HepG2 (cell line): ENCODE results near the gene AGR3. TPM values are rescaled to one million over a fixed set of nuclear protein-coding genes. Genes with fewer than 3 reads are reported as not detected.

Experiments
- ATAC-seq: fragments of 200-7000 bp; cut with Tn5 transposase; 3 replicates; pipeline ENCODE4 v1.9.1; 2020; ENCODE audit warnings: mild to moderate bottlenecking, moderate library complexity
- BruUV-seq: library from RNA; stranded (reverse); fragments of 400-500 nt; replicated peaks from 2 replicates; lab custom pipeline; 2021; lab: Mats Ljungman, UMichigan
- CTCF ChIA-PET: fragments of 300-600 bp; formaldehyde crosslinking; extraction: SDS; loops from one replicate; lab custom pipeline; 2021; ENCODE audit warnings: low total read pairs, inconsistent platforms, low intra/inter-chr PET ratio; lab: Yijun Ruan, JAX
- POLR2A ChIA-PET: fragments of 350-600 bp; sonication (Branson Sonifier 250); formaldehyde crosslinking; loops from one replicate; lab custom pipeline; 2020; ENCODE audit warnings: antibody characterized with exemption, inconsistent platforms; lab: Yijun Ruan, JAX
- DNase-seq: peaks from one replicate; pipeline ENCODE4 v3.0.0-alpha.2; 2015; ENCODE audit warnings: low spot score
- FAIRE-seq: peaks from 3 replicates; lab custom pipeline; 2011; peaks lifted over from hg19 to GRCh38; lab: Jason Lieb, UNC
- H2AFZ ChIP-seq: one replicate; pipeline ENCODE4 v1.6.1; 2011; ENCODE audit warnings: low read length, inconsistent platforms
- H3K27ac ChIP-seq: fragments of 300-600 bp; 3 replicates; pipeline ENCODE4 v1.8.0; 2011; ENCODE audit warnings: mixed run types, mild to moderate bottlenecking, mixed read lengths, low read length, inconsistent platforms; ENCODE audit not compliant: insufficient read depth; ENCODE audit errors: extremely low read length
- H3K27me3 ChIP-seq, 2 experiments: fragments of 200-600 bp in 1 of 2; 2 replicates in 1 of 2; 3 replicates in 1 of 2; pipeline versions ENCODE4 v1.6.0 to v1.8.0; 2011; ENCODE audit warnings: low read length in 2 of 2, mild to moderate bottlenecking in 2 of 2, moderate library complexity in 2 of 2, inconsistent platforms in 1 of 2; ENCODE audit not compliant: insufficient read depth in 2 of 2, control insufficient read depth in 1 of 2
- H3K36me3 ChIP-seq, 2 experiments: fragments of 200-600 bp in 1 of 2; replicated peaks in 1 of 2; 2 replicates in 1 of 2; 3 replicates in 1 of 2; pipeline versions ENCODE4 v1.5.1 to v1.8.0; 2011; ENCODE audit warnings: low read length in 2 of 2, inconsistent platforms in 1 of 2; ENCODE audit not compliant: insufficient read depth in 2 of 2, control insufficient read depth in 1 of 2
- H3K4me1 ChIP-seq: 2 replicates; pipeline ENCODE4 v1.5.1; 2012; ENCODE audit warnings: low read length, inconsistent platforms; ENCODE audit not compliant: insufficient read depth
- H3K4me2 ChIP-seq: 2 replicates; pipeline ENCODE4 v1.6.0; 2011; ENCODE audit warnings: low read depth, low read length, inconsistent platforms
- H3K4me3 ChIP-seq, 3 experiments: fragments of 200-600 bp in 1 of 3; sonication (generic), shearing (Covaris generic) in 1 of 3; replicated peaks in 1 of 3; 2 replicates each; pipeline ENCODE4 v1.5.1; 2011 to 2016; ENCODE audit warnings: low read length in 3 of 3, inconsistent platforms in 2 of 3, low read depth in 2 of 3, mild to moderate bottlenecking in 2 of 3, control low read depth in 1 of 3, mixed read lengths in 1 of 3; ENCODE audit not compliant: insufficient read depth in 1 of 3
- H3K79me2 ChIP-seq: one replicate; pipeline ENCODE4 v1.6.1; 2011; ENCODE audit warnings: low read length, inconsistent platforms; ENCODE audit not compliant: insufficient read depth
- H3K9ac ChIP-seq: 2 replicates; pipeline ENCODE4 v1.6.0; 2011; ENCODE audit warnings: mild to moderate bottlenecking, low read depth, low read length, inconsistent platforms; ENCODE audit not compliant: insufficient read depth
- H3K9me3 ChIP-seq: 2 replicates; pipeline ENCODE4 v1.5.1; 2012; ENCODE audit warnings: mild to moderate bottlenecking, low read length
- H4K20me1 ChIP-seq: 2 replicates; pipeline ENCODE4 v1.6.0; 2011; ENCODE audit warnings: inconsistent platforms, mild to moderate bottlenecking, low read length, moderate library complexity; ENCODE audit not compliant: insufficient read depth
- ATF1 ChIP-seq: IDR thresholded peaks from 2 replicates; pipeline ENCODE4 v1.6.1; 2016; ENCODE audit warnings: mild to moderate bottlenecking, control low read depth
- CBX5 ChIP-seq: sonication (generic); formaldehyde crosslinking; IDR thresholded peaks from 2 replicates; pipeline ENCODE4 v1.4.0; 2020; ENCODE audit warnings: missing genetic modification reagents, borderline replicate concordance
- FOSL2 ChIP-seq: sonication (generic); formaldehyde crosslinking; IDR thresholded peaks from 2 replicates; pipeline ENCODE4 v1.4.0; 2020; ENCODE audit warnings: missing genetic modification reagents
- RNF2 ChIP-seq: fragments of 450-650 bp; conservative IDR thresholded peaks from 2 replicates; pipeline ENCODE4 v1.6.1; 2016; ENCODE audit warnings: low read depth
- SIX4 ChIP-seq: sonication (generic); formaldehyde crosslinking; IDR thresholded peaks from 2 replicates; pipeline ENCODE4 v1.4.0; 2020; ENCODE audit warnings: missing genetic modification reagents
- ZIK1 ChIP-seq: sonication (generic); formaldehyde crosslinking; IDR thresholded peaks from 2 replicates; pipeline ENCODE4 v1.5.0; 2020; ENCODE audit warnings: mild to moderate bottlenecking, low read depth, missing genetic modification reagents, borderline replicate concordance
- ZNF136 ChIP-seq: sonication (generic); formaldehyde crosslinking; IDR thresholded peaks from 2 replicates; pipeline ENCODE4 v1.8.1; 2022; ENCODE audit warnings: low read depth, mild to moderate bottlenecking, moderate library complexity, missing genetic modification reagents
- ZNF3 ChIP-seq: IDR thresholded peaks from 2 replicates; pipeline ENCODE4 v1.7.0; 2017; ENCODE audit warnings: inconsistent platforms
- ZNF530 ChIP-seq: sonication (generic); formaldehyde crosslinking; IDR thresholded peaks from 2 replicates; pipeline ENCODE4 v1.5.0; 2020; ENCODE audit warnings: low read depth, mild to moderate bottlenecking, missing genetic modification reagents
- WGBS: methylation state at CpG from one replicate; pipeline ENCODE4 v1.1.6; 2017; ENCODE audit warnings: low lambda C conversion rate; 5-methylcytosine and 5-hydroxymethylcytosine counted together
- in situ Hi-C: cut with HindIII; loops from 2 replicates; pipeline ENCODE4 v1.10.0; 2017; ENCODE audit warnings: low pct_unique_long_range_greater_than_20kb; ENCODE audit not compliant: extremely low pct_ligation_motif_present
- intact Hi-C: fragments of 100-400 bp; cut with micrococcal nuclease; formaldehyde crosslinking; loops from one replicate; pipeline ENCODE4 v1.10.0; 2022; ENCODE audit not compliant: unreplicated experiment
- polyA plus RNA-seq, 8 experiments: library from polyadenylated mRNA; depleted of rRNA in 3 of 8; stranded (reverse) in 7 of 8; unstranded in 1 of 8; fragments of >200 nt; fragmentation: Illumina TruSeq in 4 of 8; extraction: Trizol in 4 of 8; gene quantifications; 2 replicates each; pipeline versions ENCODE4 v1.2.1 to v1.2.3, GENCODE V29; 2011 to 2016; ENCODE audit warnings: low read depth in 4 of 8, missing spikeins in 1 of 8, mixed read lengths in 1 of 8; ENCODE audit not compliant: insufficient read depth in 1 of 8
- total RNA-seq, 5 experiments: library from RNA; depleted of rRNA; stranded (reverse); fragments of >200 nt; fragmentation: Illumina TruSeq; extraction: Trizol; gene quantifications; 2 replicates each; pipeline ENCODE4 v1.2.3, GENCODE V29; 2016; ENCODE audit warnings: low read depth in 1 of 5

AGR3 gene
- total and polyA plus RNA-seq, 2 of the 13 experiments (the other 11 are each of a cell fraction or from before 2014, with no cell fraction given), result not detected

DNA sequence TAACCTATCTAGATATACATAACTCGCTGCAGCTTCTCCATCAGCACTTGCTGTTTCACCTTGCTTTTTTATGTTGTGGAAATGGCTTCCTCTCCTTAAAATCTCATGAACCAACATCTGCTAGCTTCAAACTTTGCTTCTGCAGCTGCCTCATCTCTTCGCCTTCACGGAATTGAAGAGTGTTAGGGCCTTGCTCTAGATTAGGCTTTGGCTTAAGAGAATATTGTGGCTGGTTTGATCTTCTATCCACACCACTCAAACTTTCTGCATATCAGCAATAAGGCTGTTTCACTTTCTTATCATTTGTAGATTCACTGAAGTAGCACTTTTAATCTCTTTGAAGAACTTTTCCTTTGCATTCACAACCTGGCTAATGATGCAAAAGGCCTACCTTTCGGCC, 49.2 kb upstream of the AGR3 start (continued):
- TF ChIP-seq SIX4 (CRISPR knock-in tag) (no peak), RNF2 (no peak)

DNA sequence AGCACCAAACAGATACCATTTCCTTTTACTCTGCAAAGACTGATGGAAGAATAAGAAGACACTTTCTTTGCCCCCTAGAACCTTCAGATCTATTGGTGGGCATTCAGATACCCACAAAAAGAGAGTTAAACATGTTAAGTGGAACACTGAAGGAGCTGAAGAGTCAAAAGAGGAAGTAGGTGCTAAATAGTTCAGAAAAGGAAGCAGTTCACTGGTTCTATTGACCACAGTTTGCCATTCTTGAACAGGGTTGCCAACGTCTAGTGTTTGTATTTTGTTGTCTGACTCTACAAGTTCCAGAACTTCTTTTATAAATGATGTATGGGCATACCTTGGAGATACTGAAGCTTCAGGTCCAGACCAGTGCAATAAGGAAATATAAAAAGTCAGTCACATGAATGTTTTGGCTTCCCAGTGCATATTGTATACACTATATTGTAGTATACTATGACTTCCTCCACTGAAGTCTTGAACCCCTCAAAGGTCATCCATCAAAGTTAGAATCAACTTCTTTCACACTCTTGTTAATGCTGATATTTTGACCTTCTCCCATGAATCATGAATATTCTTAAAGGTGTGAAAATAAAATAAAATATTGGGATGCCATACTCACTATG, 47.5 kb upstream of the AGR3 start:
- Histone ChIP-seq H3K9ac (no peak overlapping the region), H3K4me1 (peaks cover 20% of the 10 kb centered on the region), H3K9me3 (peaks cover 11% of the 10 kb centered on the region; the same call in 1 of the 2 replicates), H2AFZ (no peak overlapping the region), H3K79me2 (no peaks in the 10 kb centered on the region), H3K27me3 (no peaks in the 10 kb centered on the region; a peak in 1 of 5 replicates), H3K4me2 (no peak overlapping the region), H4K20me1 (no peaks in the 10 kb centered on the region), H3K4me3 (no peak overlapping the region), H3K27ac (no peak overlapping the region), H3K36me3 (no peaks in the 10 kb centered on the region)
- ChIA-PET POLR2A (no interaction called here), CTCF (no interaction called here)
- TF ChIP-seq ZNF530 (CRISPR knock-in tag) (no peak), ZNF136 (no peak), ZNF3 (no peak), ZIK1 (no peak), FOSL2 (CRISPR knock-in tag) (no peak), ATF1 (no peak), CBX5 (no peak)
- FAIRE-seq, result no peak
- WGBS, result 27% methylated on average over 1 of the region's 1 CpG
- intact Hi-C loops (loop anchor here (5.0 kb wide), 1 partner anchor 603 kb away; no protein-coding TSS in a partner anchor), in situ Hi-C loops (loop anchor here (25.0 kb wide), 1 partner anchor 608 kb away; no protein-coding TSS in a partner anchor)
- DNase-seq, result no peak
- BruUV-seq, result no TSS peak
- no peak for ATAC-seq
